Measurements from ENCODE around the gene GCK. TPM values are rescaled to one million over a fixed set of nuclear protein-coding genes. Genes with fewer than 3 reads are reported as not detected.

GCK gene
- total RNA-seq, 2 experiments from 2014 or later = 0.16 TPM; not detected in 1

DNA sequence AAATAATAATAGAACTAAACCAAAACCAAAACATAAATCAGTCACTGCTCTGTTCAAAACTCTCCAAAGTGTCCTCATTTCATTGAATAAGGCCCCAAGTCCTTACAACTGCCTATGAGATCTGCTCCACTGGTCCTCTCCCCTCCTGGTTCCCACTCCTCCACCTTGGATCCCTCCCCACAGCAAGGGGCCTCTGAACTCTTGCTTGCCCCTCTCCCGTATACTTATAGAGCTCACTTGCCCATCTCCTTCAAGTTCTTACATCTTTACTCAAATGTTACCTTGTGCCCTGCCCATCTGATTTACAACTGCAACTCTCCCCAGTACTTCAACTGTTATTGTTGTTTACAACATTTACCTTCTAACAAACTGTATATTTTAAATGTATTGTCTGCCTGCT, 66.7 kb downstream of the GCK start:
- BruUV-seq (replicated peaks) = no TSS peak
- Histone ChIP-seq H3K4me1 (ENCODE audit: insufficient read depth, low read length, poor library complexity, severe bottlenecking) (peaks cover 33% of the 10 kb centered on the region), H4K20me1 (ENCODE audit: insufficient read depth, low read length) (no peaks in the 10 kb centered on the region), H3K4me3 (ENCODE audit: low read depth, low read length, poor library complexity, severe bottlenecking) (peak overlapping the region; percentile 87), H3K4me2 (ENCODE audit: low read length) (peak overlapping the region; percentile 87), H3K9me2 (ENCODE audit: insufficient read depth, low read length) (no peaks in the 10 kb centered on the region), H3K9me3 (ENCODE audit: low read length) (no peaks in the 10 kb centered on the region), H2AFZ (ENCODE audit: low read length) (no peak overlapping the region), H3K36me3 (ENCODE audit: insufficient read depth, low read length) (peaks cover 45% of the 10 kb centered on the region), H3K27ac (ENCODE audit: low read depth, low read length, poor library complexity, severe bottlenecking) (peak overlapping the region; percentile 43), H3K79me2 (ENCODE audit: insufficient read depth, low read depth, low read length) (peaks cover 33% of the 10 kb centered on the region)
- ChIA-PET CTCF (ENCODE audit: unreplicated experiment) (interaction anchor here (0.5 kb wide), 1 partner anchor 13 kb away, joined by 3 read pairs; no protein-coding TSS in a partner anchor), POLR2A (interaction anchor here (0.6 to 2.8 kb wide), 9 partner anchors 9 to 1129 kb away, joined by 3 to 18 read pairs (median 5); no protein-coding TSS in a partner anchor)
- no peak for DNase-seq (ENCODE audit: low spot score)
- intact Hi-C loops (cut with micrococcal nuclease; ENCODE audit: unreplicated experiment) = loop anchor here (2.0 kb wide), 2 partner anchors 26 to 78 kb away; partner anchors contain the start of gene YKT6
- TF ChIP-seq CTCF (conservative IDR thresholded peaks at IDR 0.05; ENCODE audit: low read length) (no peak), EZH2phosphoT487 (IDR thresholded peaks at IDR 0.05; ENCODE audit: borderline replicate concordance, low read depth, low read length) (no peak)

GRCh38 chr7:44121761-44122420, 67.3 kb downstream of the GCK start:
- no peak for TF ChIP-seq CTCF (conservative IDR thresholded peaks at IDR 0.05; ENCODE audit: low read length)
- TF ChIP-seq EZH2phosphoT487 (IDR thresholded peaks at IDR 0.05; ENCODE audit: borderline replicate concordance, low read depth, low read length) = no peak
- BruUV-seq (replicated peaks) = no TSS peak
- H2AFZ ChIP-seq (ENCODE audit: low read length) = no peak overlapping the region
- intact Hi-C loops (cut with micrococcal nuclease; ENCODE audit: unreplicated experiment) = loop anchor here (2.0 kb wide), 2 partner anchors 25 to 79 kb away; partner anchors contain the start of gene YKT6
- H3K4me3 ChIP-seq (ENCODE audit: low read depth, low read length, poor library complexity, severe bottlenecking) = peak overlapping the region; percentile 87
- CTCF ChIA-PET (ENCODE audit: unreplicated experiment) = no interaction called here
- H3K27ac ChIP-seq (ENCODE audit: low read depth, low read length, poor library complexity, severe bottlenecking) = no peak overlapping the region
- POLR2A ChIA-PET = interaction anchor here (0.6 to 2.8 kb wide), 8 partner anchors 10 to 47 kb away, joined by 3 to 18 read pairs (median 5); no protein-coding TSS in a partner anchor
- DNase-seq (ENCODE audit: low spot score) = no peak
- no peaks in the 10 kb centered on the region for H3K9me2 ChIP-seq (ENCODE audit: insufficient read depth, low read length)
- peaks cover 26% of the 10 kb centered on the region for H3K4me1 ChIP-seq (ENCODE audit: insufficient read depth, low read length, poor library complexity, severe bottlenecking)
- H3K4me2 ChIP-seq (ENCODE audit: low read length) = peak overlapping the region; percentile 87
- peaks cover 52% of the 10 kb centered on the region for H3K36me3 ChIP-seq (ENCODE audit: insufficient read depth, low read length)
- peaks cover 33% of the 10 kb centered on the region for H3K79me2 ChIP-seq (ENCODE audit: insufficient read depth, low read depth, low read length)
- no peaks in the 10 kb centered on the region for H3K9me3 ChIP-seq (ENCODE audit: low read length)
- no peaks in the 10 kb centered on the region for H4K20me1 ChIP-seq (ENCODE audit: insufficient read depth, low read length)

- H3K9me3 ChIP-seq (ENCODE audit: low read length) = no peaks in the 10 kb centered on the region
- H3K4me1 ChIP-seq (ENCODE audit: insufficient read depth, low read length, poor library complexity, severe bottlenecking) = peaks cover 23% of the 10 kb centered on the region
- peaks cover 33% of the 10 kb centered on the region for H3K79me2 ChIP-seq (ENCODE audit: insufficient read depth, low read depth, low read length)
- DNase-seq (ENCODE audit: low spot score) = no peak
- H2AFZ ChIP-seq (ENCODE audit: low read length) = no peak overlapping the region
- BruUV-seq (replicated peaks) = no TSS peak
- H3K36me3 ChIP-seq (ENCODE audit: insufficient read depth, low read length) = peaks cover 66% of the 10 kb centered on the region
- intact Hi-C loops (cut with micrococcal nuclease; ENCODE audit: unreplicated experiment) = no loop called here
- H3K27ac ChIP-seq (ENCODE audit: low read depth, low read length, poor library complexity, severe bottlenecking) = no peak overlapping the region
- ChIA-PET POLR2A (interaction anchor here (1.0 kb wide), 2 partner anchors 23 to 35 kb away, joined by 3 read pairs; no protein-coding TSS in a partner anchor), CTCF (ENCODE audit: unreplicated experiment) (no interaction called here)
- H3K9me2 ChIP-seq (ENCODE audit: insufficient read depth, low read length) = no peaks in the 10 kb centered on the region
- TF ChIP-seq EZH2phosphoT487 (IDR thresholded peaks at IDR 0.05; ENCODE audit: borderline replicate concordance, low read depth, low read length) (no peak), CTCF (conservative IDR thresholded peaks at IDR 0.05; ENCODE audit: low read length) (no peak)
- H3K4me2 ChIP-seq (ENCODE audit: low read length) = no peak overlapping the region
- no peak overlapping the region for H3K4me3 ChIP-seq (ENCODE audit: low read depth, low read length, poor library complexity, severe bottlenecking)
- no peaks in the 10 kb centered on the region for H4K20me1 ChIP-seq (ENCODE audit: insufficient read depth, low read length)
These were observed 68.8 kb downstream of the GCK start for GRCh38 chr7:44120395-44120794.

All from OCI-LY7 (cell line).